TTC549 (cell line): Measurements from ENCODE around the gene ZNF385B.
"Not testable (repeated sequence)": the region's sequence is repeated elsewhere in the genome, so short reads cannot be mapped to it uniquely, and the experiment has no call there.

ENCODE experiments used
- FAIRE-seq: peaks from 2 replicates; lab custom pipeline; 2012; peaks lifted over from hg19 to GRCh38; lab: Jason Lieb, UNC

ZNF385B gene

DNA sequence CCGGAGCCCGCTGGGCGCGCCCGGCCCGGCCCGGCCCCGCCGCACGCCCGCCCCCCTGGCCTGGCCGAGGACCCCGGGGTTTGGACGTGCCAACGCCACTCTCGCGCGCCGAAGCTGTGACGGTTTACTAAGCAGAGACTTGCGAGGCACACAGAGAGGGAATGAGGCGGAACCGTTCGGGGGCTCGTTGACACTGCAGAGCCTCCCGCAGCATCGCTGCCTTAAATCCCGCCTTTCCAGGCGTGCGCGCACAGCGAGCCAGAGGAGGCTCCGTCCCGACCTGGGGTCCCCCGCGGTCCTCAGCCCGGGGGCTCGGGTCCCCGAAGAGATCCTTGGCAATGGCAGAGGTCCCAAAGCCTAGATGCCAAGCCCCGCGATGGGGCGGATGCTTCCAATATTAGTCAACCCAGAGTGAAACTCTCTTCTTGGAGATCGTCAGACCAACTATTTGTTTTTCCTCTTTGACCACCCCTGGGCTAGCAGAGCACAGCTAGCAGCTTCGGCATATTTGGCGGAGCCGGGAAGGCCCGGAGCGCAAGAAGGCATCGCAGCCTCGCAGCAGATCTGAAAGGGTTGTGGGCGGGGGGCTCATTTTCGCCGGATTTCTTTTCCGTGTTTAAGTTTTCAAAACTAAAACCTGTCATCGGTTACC, at the start of gene ZNF385B:
Gene ZNF385B, minus strand, starts transcription at position 197 of the 652 bp plus-strand sequence.
- FAIRE-seq, result no peak

DNA sequence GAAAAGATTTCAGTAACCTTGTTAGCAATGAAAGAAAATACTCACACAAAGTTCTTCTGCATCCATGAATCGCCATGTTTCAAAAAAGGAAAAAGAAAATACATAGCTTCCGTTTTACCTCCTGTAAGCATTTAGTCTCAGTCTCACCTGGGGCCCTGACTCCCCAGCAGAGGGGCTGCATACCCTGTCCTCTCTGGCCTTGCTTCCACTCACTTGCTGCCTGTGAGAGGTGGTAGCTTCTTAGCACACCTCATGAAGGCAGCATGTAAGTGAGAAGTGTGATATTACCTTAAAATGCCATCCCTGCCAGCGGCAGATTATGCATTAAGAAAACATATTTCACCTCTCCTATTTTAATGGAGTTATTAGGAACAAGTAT, 49.3 kb upstream of the ZNF385B start:
- FAIRE-seq, result no peak

DNA sequence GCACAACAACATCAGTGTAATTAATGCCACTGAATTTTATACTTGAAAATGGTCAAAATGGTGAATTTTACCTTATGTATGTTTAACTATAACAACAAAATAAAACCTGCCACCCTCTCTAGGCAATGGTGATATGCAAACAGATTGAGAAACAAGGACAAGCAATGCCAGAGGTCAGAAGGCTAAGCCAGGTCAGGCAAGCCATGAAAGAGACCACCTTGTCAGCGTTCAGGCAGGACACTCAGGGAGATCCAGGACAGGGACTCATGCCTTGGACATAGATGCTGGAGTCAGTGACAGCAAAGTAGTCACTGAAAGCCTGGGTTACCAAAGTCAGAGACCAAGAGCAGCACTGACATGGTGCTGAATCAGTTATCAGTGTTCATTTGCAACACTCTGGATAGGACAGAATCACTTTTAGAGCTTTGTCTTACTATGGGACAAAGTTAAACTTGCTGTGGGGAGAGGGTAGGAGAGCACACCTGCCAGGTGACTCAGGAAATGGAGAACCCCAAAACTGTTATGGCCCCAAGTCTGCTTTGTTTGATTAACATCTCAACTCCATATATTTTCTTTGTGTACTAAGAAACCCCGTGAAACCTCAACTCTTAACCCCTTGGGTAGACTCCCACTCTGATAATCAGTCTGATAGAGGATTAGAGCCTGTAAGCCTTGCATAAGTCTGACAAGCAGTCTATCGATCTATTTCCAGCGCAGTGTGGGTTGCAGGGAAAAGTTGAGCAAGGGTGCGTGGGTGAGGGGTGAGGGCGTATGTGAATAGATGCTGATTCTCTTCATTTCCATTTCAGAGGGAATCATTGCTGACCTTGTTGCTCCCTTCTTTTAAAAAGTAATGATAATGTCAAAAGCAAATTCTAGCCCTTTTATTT, 48.7 kb upstream of the ZNF385B start:
- FAIRE-seq, result no peak

DNA sequence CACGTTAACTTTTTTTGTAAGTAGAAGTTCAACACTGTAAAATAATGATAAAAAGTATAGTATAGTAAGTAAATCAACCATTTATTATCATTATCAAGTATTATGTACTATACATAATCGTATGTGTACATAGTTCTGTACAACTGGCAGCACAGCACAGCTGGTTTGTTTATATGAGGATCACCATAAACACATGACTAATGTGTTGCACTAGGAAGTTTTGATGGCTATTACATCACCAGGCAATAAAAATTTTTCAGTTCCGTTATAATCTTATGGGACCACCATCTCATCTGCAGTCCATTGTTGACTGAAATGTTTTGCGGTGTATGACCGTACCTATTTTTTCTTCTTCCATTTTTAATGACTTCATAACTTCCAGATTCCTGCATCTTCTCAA, 39.2 kb upstream of the ZNF385B start:
- FAIRE-seq, result no peak

DNA sequence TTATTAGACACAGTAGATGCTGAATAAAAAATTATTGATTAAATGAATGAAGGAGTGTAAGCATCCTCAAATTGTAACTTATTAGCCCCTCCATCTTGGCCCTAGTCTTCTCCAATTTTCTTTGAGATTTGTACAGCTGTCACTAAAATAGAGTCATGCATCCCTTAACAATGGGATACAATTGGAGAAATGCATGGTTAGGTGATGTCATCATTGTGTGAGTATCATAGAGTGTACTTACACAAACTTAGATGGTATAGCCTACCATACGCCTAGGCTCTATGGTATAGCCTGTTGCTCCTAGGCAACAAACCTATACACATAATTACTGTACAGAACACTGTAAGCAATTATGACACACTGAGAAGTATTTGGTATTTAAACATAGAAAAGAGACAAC, 38.3 kb upstream of the ZNF385B start:
- no peak for FAIRE-seq

DNA sequence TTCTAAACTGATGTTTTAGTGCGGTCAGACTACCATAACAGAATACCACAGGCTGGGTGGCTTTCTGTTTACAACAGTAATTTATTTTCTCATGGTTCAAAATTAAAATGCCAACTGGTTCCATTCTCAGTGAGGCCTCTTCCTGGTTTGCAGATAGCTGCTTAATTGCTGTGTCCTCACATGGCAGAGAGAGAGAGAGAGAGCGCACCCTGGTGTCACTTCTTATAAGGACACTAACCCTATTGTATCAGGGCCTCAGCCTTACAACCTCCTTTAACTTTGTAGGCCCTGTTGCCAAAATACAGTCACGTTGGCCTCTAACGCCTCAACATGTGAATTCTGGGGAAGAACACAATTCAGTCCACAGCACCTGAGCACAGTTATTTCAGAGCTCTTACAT, 37.5 kb upstream of the ZNF385B start:
- FAIRE-seq, result no peak

DNA sequence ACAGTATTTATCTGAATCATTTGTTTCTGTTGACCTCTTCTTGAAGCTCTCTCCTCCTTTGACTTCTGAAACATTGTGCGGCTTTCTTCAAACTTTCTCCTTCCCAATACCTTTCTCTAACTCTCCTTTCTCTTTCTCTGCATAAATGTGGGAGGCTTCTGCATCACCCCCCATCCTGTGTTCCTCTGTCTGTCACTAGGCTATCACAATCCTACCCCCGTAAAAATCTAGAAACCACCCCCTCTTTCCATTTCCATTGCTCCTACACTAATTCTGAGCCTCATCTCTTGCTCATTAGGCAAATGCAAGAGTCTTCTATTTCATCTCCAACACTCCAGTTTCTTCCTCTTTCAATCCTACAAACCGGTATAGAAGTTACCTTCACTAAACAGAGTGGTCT, 32.2 kb upstream of the ZNF385B start:
- no peak for FAIRE-seq

DNA sequence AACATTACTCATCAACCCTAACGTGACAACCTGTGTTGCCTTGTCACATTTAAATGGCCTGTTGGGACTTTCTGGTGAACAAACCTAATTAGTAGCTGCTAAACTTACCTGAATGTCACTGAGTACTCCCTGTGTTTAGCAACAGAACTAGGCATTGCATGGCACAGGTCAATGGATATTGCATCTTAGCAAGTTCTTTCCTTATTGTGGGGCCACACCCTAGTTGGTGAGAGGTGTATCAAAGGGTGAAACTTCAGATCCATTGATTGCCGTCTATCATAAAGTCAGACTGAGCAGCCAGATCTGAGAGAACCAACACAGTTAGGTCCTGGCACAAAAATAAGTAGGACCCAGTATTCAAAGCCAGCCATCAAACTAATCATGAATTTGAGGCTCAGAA, 29.8 kb upstream of the ZNF385B start:
- FAIRE-seq, result no peak

DNA sequence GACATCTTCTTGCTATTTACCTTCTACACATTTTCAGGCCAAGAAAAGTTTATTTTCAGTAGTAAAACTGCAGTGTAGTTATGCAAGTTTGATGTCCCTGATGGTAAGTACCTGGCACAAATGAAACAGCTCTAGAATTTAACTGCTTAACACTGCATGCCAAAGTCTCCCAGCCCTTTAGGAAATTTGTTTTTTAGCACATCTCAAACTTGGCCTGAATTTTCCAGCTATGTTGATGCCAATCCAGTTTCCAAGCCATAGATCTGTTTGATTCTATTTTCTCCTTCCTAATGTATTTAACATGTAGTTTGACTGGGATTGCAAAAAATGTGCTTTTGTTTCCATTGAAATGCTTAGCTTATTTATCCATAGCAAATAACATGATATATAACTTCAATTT, 29.3 kb upstream of the ZNF385B start:
- no peak for FAIRE-seq

DNA sequence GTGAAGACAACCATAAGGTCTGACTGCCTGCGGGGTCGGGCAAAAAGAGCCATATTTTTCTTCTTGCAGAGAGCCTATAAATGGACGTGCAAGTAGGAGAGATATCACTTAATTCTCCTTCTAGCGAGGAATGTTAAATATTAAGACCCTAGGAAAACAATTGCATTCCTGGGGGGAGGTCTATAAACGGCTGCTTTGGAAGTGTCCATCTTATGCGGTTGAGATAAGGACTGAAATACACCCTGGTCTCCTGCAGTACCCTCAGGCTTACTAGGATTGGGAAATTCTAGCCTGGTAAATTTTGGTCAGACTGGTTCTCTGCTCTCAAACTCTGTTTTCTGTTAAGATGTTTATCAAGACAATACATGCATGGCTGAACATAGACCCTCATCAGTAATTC, 27.2 kb upstream of the ZNF385B start:
- not testable (repeated sequence) for FAIRE-seq

DNA sequence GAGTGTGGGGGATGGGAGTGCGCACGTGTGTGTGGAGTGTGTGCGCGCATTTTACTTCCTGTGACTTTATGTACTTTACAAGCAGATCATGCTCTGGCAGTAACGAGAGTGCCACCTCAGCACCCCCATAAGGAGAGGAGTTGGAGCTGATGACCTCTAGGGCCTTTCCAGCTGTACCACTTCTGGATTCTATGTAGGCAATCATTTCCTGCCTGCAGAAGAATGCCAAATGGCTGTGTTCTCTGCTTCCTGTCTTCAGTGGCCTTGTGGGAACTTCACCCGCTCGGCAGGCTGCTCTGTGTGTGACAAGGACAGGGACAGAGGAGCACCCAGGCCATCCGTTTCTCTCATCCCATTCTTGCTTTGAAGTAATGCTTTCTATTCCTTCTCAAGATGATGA, 22.8 kb upstream of the ZNF385B start:
- no peak for FAIRE-seq

DNA sequence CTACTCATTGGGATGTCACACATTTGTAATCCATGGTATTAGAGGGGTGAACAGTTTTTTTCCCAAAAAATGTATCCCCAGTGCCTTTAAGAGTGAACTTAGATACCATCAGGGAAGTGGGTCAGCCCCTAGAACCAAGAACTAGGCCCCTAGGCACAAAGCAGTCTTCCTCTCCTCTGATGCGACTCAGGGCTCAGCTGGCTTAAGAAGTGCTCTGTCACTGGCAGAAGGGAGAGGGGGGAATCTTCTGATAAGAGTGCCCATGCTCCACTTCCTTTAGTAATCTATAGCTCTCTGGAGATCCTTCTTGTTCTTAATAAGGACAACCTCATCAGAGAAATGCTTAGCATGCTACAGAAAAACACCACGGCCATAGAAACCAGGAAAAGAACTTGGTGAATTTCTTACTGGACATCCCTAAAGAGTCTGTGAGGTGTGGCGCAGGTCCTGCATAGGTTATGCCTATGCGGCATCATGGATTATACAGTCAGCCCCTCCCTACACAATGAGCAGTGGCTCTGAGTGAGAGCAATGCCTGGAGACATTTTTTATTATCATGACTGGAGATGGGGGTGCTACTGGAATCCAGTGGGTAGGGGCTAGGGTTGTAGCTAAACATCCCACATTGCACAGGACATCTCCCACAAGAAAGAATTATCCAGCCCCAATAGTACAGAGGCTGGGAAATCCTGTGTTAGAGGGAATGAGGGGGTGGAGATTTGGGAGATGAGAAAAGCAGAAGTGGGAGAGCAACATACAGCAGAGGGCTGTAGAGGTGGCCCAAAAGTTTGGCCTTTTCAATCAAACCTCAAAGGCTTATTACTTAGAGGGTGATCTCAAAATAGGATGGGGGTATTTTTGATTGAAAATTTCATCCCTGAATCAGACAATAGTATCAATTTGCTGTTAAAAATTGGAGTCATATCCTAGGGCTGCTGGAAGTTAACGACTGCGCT, 21.7 kb upstream of the ZNF385B start:
- no peak for FAIRE-seq

DNA sequence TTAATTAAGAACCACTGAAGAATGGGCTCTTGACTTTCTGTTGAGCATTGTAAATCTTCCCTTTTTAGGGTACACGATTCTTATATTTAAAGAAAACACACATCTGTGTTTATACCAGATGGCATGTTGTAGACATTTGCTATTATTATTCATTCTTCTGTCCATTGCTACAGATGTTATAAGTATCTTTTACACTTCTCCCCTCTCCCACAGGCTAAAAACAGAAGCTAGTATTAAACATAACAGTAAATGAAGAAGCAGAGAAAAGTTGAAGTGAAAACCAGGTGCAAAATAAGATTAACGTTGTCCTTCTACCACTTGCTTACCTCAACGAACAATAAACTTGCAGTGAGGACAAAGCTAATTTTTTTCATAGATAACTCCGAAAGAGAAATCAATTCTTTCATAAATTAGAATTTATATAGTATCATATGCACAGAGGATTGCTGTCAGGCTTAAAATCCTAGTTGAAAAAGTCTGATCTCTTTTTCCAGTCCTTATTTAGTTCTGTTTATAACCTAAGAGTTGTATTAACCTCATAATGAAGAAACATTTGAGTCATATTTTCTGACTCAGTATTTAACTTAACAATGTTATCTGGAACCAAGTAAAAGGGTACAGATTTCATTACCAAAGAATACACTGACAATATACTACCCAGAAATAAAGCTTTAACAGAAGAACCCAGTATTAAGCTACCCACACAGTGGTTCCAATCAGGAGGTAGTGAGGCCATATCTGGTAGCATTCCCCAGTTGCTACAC, 16.4 kb upstream of the ZNF385B start:
- FAIRE-seq, result no peak

DNA sequence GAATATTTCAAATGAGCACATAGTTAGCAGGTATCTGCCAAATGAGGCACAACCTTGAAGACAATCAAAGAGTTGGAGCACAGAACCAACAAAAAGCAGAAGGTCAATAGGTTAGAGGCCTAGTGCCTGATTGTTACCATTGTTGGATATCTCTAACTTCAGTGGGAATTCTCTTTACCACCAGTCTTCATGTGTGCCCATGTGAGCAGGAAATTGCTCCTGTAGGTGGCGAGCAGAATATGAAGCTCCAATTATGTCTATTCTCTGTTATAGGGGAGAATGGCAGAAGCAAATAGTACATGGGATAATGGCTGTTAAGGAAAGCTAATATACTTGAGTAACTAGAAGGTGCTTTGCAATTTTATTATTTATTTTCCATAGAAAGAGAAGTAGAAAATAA, 14.9 kb upstream of the ZNF385B start:
- FAIRE-seq, result no peak

DNA sequence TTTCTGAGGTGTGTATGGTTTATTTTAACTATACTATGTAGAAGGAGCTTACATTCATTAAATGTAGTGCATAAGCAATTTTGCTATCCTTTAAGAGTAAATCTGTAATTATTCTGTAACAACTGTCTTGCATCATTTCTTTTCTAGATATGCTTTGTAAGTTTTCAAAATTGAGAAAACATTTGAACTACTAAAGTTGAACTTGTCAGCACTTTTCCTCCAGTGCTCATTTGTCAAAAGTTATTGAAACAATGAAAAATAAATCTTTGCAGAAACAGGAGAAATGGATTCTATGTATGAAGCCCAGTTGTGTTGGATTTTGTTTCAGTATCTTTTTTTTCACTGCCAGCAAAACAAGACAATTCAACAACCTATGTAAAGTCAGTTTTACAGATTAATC, 14.5 kb upstream of the ZNF385B start:
- no peak for FAIRE-seq

DNA sequence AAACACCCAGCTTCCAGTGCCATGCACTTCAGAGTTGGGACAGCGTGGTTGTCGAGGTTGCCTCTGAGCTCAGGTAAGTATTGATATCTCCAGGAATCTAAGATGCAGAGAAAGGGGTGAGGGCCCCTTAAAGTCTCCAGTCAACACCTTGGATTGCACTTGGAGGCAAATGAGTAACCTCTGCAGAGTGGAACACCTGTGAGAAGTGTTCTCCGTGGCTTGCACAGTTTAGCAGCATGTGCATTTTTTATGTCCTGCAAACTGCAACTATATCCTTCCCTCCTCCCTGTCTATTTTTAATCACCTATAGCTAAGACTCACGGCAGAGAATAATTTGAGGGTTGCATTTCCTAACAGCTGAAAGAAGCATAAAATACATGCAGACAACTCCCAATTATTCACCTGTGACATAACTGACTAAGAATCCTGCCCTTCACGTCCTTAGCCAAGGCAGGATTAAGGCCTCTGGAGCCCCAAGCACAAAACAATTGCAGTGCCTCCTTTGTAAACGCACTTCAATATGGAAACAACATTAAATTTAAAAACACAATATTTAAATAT, 1.6 kb upstream of the ZNF385B start:
- no peak for FAIRE-seq

DNA sequence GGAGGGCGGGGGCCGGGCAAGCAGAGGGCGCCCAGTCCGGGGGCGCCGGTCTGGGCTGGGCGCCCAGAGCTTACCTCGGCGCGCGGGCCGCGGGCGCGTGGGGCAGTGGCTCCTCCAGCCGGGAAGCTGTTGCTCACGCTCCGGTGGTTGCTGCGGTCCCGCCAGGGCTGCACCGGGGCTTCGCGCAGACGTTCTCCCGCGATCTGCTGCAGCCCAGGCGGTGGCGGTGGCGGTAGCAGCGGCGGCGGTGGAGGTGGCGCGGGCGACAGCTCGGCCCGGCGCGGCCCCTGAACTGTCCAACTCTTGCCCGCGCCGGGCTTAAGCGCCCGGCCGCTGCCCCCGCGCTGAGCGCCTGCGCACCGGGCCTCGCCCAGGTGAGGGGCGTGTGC, 391 bp downstream of the ZNF385B start:
- FAIRE-seq, result no peak

DNA sequence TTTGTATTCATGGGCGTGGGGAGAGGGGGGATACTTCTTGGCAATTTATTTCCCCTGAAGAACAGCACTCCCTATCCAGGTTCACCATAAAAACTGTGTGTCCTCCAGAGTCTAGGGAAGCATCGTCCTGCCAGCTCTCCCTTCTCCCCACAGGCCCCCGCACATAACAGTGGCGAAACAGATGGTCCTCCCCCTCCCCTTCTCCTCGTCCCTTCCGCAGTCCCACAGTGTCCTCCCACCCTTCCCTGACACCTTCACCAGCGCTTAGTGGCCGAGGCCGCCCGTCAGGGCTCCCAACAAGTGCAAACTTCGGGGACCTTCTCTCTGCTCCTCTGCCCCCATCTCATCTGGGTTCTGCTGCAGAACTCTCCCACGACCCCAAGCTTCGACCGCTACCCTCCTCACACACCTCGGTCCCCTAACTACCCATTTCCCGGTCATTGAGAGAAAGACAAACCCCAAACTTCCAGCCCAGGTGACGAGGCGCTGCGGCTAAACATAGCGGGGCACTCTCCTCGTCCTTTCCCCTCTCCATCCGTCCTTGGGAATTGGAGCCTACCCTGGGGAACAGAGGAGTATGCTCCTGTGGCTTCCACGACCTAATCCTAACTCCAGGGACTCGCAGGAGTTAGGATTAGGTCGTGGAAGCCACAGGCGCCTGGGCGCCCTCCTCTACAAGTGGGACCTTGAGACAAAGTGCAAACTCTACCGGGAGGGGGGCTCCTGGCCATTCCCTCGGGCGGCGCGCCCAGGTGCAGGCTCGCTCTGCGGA, 971 bp downstream of the ZNF385B start:
- FAIRE-seq, result no peak

DNA sequence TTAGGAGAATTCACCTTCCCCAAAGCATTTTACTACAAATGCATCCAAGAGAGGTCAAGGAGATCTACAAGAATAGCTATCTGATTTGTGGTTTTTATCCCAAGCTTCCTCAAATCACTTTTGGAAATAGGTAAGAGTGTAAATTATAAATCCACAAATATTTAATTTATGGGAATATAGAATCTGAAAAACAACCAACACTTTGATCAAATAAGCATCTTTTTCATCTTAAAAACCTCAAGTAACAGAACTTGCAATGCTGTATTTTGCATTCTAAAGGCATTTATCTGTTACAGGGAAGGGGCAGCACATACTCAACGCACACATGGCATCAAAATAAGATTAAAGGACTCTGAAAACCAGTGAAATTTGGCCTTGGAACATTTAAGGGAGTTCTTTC, 1.9 kb downstream of the ZNF385B start:
- FAIRE-seq, result no peak

DNA sequence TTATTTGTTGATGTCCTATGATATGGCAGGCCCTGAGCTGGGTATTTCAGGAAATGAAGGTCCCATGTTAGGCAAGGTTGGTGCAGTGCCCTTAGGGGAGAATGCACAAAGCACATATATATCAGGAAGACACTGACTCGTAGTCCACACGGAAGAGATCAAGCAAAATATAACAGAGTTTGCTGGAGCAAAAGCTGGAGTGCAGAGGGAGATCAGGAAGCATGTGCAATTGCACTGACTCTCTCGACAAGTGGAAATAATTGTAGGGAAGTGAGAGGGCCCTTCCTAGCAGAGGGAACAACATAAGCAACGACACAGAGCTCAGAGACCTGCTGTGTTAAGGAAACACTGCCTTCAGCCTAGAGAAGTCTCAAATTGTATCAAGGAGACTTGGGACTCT, 4.2 kb downstream of the ZNF385B start:
- FAIRE-seq, result no peak

DNA sequence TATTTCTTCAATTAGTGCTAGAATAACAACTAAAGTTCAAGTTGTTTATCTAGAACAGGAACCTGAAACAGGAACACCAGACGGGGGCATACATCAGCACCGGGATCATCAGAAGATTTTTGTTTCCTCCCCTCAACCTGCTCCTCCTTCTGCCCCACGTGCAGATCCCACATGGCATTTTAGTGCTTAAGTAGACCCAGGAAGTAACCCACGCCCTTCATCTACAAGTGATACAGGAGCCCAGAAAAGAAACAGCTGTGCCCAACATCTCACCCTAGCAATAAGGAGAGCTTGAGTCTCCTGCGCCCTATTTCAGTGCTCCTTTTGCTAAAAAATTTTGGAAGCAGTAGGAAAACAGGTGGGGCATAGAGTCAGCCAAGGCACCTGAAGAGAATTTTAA, 5.2 kb downstream of the ZNF385B start:
- no peak for FAIRE-seq
